HEK293T (cell line): Measurements from ENCODE around the gene ANKRD60.

Source experiments
- ARNT ChIP-seq: fragments of 450-650 bp; IDR thresholded peaks from 2 replicates; pipeline ENCODE4 v1.6.1; 2017; ENCODE audit warnings: mild to moderate bottlenecking
- BHLHE40 ChIP-seq: fragments of 450-650 bp; IDR thresholded peaks from 2 replicates; pipeline ENCODE4 v1.6.1; 2016; ENCODE audit warnings: mild to moderate bottlenecking, moderate library complexity, borderline replicate concordance
- FOXK2 ChIP-seq: fragments of 450-650 bp; IDR thresholded peaks from 2 replicates; pipeline ENCODE4 v1.6.1; 2016; ENCODE audit warnings: mild to moderate bottlenecking
- SP1 ChIP-seq: fragments of 450-650 bp; IDR thresholded peaks from 2 replicates; pipeline ENCODE4 v1.6.1; 2017
- ZNF384 ChIP-seq: fragments of 450-650 bp; IDR thresholded peaks from 2 replicates; pipeline ENCODE4 v1.6.1; 2016
- TF ChIP-seq, protein P1 (sequence below): fragments of 450-650 bp; IDR thresholded peaks from 2 replicates; pipeline ENCODE4 v1.6.1; 2016

DNA sequence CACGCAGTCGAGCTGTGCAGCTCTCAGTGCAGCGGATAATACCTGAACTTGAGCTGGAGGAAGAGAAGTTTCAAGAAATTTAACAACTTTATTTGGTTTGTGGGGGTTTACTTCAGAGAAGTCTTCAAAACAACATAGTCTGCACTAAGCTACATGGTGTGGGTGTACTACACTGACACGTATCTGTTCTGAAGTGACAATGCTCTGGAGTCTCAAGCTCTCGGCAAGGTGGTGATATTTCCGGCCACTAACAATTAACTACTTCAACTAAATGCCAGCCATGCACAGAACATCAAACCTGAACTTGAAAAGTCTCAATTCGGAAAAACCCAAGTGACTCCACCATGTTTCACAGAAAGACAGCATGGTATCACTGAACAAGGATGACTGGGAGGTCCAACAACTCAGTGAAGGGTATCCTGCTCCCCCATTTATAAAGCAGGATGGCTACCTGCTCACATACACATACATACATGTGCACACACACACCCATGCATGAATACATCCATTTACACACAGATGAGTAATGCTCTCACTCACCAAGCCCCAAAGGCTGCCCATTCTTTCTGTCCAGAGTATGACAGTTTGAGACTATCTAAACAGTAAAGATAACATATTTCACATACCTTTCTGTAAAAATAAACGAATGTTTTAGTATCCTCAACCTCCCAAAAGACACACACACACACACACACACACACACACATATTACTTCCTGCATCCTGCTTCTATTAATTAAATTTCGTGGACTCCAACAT is 15.4 kb upstream of the ANKRD60 start:
- TF ChIP-seq SP1 (no peak), FOXK2 (no peak), ARNT (no peak), ZNF384 (no peak), BHLHE40 (no peak)
- TF ChIP-seq, protein P1, sequence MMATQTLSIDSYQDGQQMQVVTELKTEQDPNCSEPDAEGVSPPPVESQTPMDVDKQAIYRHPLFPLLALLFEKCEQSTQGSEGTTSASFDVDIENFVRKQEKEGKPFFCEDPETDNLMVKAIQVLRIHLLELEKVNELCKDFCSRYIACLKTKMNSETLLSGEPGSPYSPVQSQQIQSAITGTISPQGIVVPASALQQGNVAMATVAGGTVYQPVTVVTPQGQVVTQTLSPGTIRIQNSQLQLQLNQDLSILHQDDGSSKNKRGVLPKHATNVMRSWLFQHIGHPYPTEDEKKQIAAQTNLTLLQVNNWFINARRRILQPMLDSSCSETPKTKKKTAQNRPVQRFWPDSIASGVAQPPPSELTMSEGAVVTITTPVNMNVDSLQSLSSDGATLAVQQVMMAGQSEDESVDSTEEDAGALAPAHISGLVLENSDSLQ: no peak
